ENCODE data around the gene PDE11A.
"Not testable (repeated sequence)": the region's sequence is repeated elsewhere in the genome, so short reads cannot be mapped to it uniquely, and the experiment has no call there.

The PDE11A gene

DNA sequence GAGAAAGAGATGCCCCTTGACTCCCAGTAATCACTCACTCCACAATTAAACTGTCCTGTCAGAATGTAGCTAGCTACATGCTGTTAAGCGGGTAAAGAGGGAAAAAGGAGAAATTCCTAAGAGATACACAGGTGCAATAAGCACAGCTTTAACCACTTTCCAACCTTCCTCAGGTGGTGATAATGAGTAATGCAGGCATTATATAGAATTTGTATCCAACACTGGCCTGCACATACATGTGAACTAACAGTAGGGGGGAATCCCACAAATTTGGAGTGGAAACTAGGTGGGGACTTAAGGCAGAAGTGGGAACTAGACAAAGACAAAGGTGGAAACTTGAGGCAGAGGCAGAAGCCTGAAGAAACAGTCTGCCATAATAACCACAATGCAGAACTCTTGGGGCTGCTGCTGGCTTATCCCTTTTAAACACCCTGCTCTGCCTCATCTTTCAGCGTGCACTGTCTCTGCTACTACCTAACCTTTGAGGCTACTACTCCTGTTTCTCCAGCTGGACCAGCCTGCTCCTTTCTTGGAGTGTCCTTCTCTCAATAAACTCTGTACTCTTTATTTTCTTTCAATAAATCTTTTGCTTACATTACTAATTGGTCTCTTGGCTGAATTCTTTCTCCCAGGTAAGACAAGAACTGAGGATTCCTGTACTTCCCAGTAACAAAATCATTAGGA is 259.7 kb downstream of the PDE11A start:
- no peak for DNase-seq (ENCODE audit: low spot score)

GRCh38 chr2:177810906-177811305 is 261.7 kb downstream of the PDE11A start:
- DNase-seq (ENCODE audit: low spot score): no peak

- no peak for DNase-seq (ENCODE audit: low spot score)
Observed at GRCh38 chr2:177808984-177809809, 263.4 kb downstream of the PDE11A start.

GRCh38 chr2:177806025-177806424 is 266.6 kb downstream of the PDE11A start:
- no peak for DNase-seq (ENCODE audit: low spot score)

DNA sequence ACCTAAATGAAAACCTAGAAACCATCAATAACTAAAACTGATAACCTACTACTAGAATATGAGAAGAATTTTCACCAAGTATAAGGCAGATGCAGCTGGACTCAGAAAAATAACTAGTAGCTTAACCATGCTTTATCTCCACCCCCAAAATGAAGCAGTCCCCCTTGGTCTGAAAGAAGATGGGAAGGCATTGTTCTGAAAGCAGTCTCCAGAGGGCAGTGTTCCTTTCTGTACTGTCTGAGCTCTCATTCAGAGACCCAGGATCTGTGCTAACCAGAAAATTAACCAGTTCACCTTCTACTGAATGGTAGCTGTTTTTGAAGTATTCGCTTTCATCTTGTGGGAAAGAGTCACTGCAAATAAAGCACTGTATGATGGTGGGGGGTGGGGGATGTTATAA is 273.0 kb downstream of the PDE11A start:
- no peak for DNase-seq (ENCODE audit: low spot score)

DNA sequence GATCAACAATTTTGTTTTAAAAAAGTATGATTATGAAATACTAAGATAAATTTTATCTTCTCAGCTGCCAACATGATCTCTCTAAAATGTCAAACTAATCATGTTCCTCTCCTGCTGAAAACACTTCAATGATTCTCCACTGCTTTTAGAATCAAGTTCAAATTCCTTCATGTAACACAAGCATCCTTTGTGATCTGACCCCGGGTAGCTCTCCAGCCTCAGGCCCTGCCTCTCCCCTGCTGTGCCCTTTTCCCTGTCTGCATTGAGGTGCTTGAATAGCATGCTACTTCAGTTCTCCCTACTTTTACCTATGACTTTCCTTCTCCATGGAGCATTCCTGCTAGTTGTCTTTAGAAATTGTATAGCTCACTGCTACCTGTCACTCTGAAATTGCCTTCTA is 274.8 kb downstream of the PDE11A start:
- no peak for DNase-seq (ENCODE audit: low spot score)

GRCh38 chr2:177796654-177797415 is 275.7 kb downstream of the PDE11A start:
- no peak for DNase-seq (ENCODE audit: low spot score)

DNA sequence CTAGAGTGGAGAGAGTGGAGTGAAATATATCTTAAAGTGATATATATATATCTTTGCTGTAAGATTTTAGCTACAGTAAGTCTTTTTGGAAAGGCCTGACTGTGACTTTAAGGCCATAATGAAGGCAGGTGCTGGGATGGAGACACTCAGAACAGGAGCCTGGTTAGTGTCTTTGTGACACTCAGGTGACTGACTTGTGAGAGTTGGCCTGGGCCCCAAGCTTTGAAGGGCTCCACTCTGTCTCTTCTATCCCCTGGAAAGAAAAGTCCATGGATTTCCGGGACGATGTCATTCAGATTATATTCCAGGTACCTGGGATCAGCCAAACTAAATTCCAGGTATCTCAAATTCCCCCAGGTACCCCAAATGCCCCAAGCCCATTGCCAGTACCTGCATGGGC is 276.6 kb downstream of the PDE11A start:
- DNase-seq (ENCODE audit: low spot score): no peak

DNA sequence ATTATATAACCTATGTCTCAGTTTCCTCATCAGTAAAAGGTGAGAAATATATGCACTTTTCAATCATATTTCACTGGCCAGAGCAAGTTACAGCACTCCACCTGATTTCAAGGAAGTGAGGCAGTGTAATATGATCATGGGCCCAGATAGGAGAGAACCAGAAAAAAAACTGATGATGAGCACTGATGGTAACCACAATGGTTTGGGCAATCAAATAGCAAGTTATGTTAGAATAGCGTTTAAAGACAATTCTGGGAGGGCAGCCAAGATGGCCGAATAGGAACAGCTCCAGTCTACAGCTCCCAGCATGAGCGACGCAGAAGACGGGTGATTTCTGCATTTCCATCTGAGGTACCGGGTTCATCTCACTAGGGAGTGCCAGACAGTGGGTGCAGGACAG is 287.4 kb downstream of the PDE11A start:
- DNase-seq (ENCODE audit: low spot score): not testable (repeated sequence)

GRCh38 chr2:177784745-177785067 is 287.9 kb downstream of the PDE11A start:
- no peak for DNase-seq (ENCODE audit: low spot score)

DNA sequence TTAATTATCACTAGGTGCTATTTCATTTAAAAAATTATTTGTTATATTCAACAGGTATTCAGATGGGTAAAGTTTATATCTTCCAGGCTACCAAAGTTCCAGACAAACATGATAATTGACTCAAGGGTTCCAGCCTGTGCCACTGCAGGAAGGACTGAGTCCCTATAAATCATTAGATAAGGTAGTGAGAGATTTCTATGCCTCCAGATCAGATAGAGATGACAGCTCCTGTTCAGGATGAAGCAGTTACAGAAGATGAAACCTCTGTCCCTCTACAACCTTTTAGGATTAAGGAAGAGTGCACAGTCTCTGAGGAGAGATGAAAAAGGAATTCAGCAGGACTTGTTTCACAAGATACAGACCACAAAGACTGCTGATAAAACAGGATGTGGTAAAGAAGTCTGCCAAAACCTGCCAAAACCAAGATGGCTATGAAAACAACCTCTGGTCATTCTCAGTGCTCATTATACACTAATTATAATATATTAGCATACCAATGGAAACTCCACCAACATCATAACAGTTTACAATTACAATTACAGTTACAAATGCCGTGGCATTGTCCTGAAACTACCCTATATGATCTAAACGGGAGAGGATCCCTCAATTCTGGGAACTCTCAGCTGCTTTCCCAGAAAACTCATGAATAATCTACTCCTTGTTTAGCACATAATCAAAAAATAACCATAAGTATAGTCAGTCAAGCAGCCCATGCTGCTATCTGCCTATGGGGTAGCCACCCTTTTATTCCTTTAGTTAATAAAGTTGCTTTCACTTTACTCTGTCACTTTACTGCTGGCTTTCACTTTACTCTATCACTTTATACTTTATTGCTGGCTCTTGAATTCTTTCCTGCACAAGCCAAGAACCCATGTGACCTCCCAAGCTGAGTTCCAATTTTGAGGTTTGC is 288.5 kb downstream of the PDE11A start:
- DNase-seq (ENCODE audit: low spot score): no peak

DNA sequence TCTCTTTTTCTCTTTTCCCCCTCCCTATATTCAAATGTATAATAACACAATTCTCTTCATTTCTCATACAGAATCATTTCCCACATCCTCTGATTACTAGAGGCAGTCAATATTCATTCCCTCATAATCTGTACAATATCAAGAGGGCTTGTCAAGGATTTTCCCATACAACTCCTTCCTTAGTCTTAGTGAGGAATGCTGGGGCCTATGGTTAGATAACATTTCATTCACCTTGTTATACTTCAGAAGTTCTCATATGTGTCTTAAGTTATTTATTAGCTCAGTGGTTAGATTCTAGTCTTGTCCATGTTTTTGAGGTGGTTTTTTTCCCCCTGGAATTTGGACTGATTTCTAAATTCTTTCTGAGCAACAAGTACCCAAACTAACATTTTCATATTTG is 289.5 kb downstream of the PDE11A start:
- DNase-seq (ENCODE audit: low spot score): no peak

GRCh38 chr2:177782613-177783012 is 290.0 kb downstream of the PDE11A start:
- no peak for DNase-seq (ENCODE audit: low spot score)

DNA sequence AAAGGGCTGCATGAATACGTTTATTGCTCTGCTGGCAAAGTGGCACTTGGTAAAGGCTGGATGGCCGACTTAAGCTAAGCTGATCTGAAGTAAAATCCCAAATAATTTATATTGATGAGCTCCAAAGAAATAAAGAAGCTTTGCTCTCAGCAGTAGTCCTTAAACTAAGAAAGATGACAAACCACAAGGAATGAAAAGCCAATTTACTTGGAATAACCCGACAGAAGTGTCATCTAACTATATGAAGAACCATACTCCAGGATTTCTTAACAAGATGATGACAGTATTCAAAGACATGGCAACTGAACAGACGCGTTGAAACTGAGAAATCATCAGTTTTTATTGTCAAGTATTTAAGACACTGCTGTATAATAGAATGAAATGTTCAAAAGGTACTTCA is 294.1 kb downstream of the PDE11A start:
- DNase-seq (ENCODE audit: low spot score): no peak

DNA sequence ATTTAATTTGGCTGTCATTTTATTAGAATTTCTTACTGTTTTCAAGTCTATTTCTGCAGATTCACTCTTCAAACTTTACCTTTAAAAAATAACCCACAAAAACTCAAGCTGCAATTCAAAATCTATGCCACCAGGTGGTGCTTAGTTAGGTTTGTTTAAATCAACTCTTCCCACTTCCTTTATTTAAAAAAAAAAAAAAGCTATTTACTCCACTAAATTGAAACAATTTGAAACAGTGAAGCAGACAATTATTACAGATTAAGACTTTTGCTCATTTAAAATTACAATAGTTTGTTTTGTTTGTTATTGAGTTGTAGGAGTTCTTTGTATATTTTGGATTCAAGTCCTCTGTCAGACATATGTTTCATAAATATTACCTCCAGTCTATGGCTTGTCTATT is 300.0 kb downstream of the PDE11A start:
- no peak for DNase-seq (ENCODE audit: low spot score)

- DNase-seq (ENCODE audit: low spot score): no peak
Observed at GRCh38 chr2:177771191-177771590, 301.4 kb downstream of the PDE11A start.

GRCh38 chr2:177767768-177768167 is 304.8 kb downstream of the PDE11A start:
- DNase-seq (ENCODE audit: low spot score): no peak

DNA sequence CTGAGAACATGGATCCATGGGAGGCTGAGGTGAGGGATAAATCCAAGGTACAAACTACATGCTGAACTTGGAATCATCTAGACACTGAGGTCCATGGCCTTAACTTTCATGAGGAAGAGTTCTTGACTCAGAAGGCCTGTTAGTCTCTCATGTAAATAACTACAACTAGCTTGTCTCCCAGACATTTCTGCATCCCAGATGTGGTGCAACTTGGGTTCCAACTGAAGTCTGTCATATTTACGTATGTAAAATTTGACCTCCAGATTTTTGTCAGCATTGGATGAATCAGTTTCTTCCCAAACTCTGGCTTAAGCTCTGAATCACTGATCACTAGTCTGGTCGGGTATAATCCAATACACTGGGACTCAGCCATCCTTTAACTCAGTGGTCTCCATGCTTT is 306.9 kb downstream of the PDE11A start:
- no peak for DNase-seq (ENCODE audit: low spot score)

- peak; percentile 80 for DNase-seq (ENCODE audit: low spot score)
Observed at GRCh38 chr2:177763531-177764265, 308.9 kb downstream of the PDE11A start.

- DNase-seq (ENCODE audit: low spot score): no peak
Observed at GRCh38 chr2:177759443-177759842, 313.1 kb downstream of the PDE11A start.

All from left forelimb (tissue), 1 donor.